ENCODE measurements around the gene DNM1. TPM values are rescaled to one million over a fixed set of nuclear protein-coding genes. Genes with fewer than 3 reads are reported as not detected.

The DNM1 gene
- total and polyA plus RNA-seq, 2 experiments from 2014 or later, result 36.0 to 42.0 TPM

- Histone ChIP-seq H3K79me2 (replicated peaks; ENCODE audit: insufficient read depth) (no peaks in the 10 kb centered on the region), H3K4me3 (no peak overlapping the region), H3K4me1 (ENCODE audit: insufficient read depth) (peaks cover 3% of the 10 kb centered on the region; the same call in 1 of the 2 replicates), H4K20me1 (replicated peaks; ENCODE audit: insufficient read depth) (no peaks in the 10 kb centered on the region; the same call in none of the 2 replicates), H3K4me2 (no peak overlapping the region), H3K27ac (ENCODE audit: low read depth) (no peak overlapping the region), H3K27me3 (ENCODE audit: insufficient read depth) (no peaks in the 10 kb centered on the region), H3F3A (replicated peaks; ENCODE audit: low read depth) (peaks cover 3% of the 10 kb centered on the region; the same call in 1 of the 2 replicates), H3K9me2 (ENCODE audit: insufficient read depth) (no peaks in the 10 kb centered on the region), H3K36me3 (ENCODE audit: insufficient read depth) (no peaks in the 10 kb centered on the region), H2AFZ (no peak overlapping the region)
- no peaks in the 10 kb centered on the region for H3K9me3 Mint-ChIP-seq
- peaks cover 16% of the 10 kb centered on the region; the same call in 2 of the 3 replicates for H3K36me3 Mint-ChIP-seq (ENCODE audit: low read depth)
- H3K4me1 Mint-ChIP-seq, result peaks cover 13% of the 10 kb centered on the region
- peaks cover 16% of the 10 kb centered on the region for H3K27me3 Mint-ChIP-seq (ENCODE audit: insufficient read depth, low read depth, poor library complexity)
- ATAC-seq, result no peak
- no peak for DNase-seq (ENCODE audit: low spot score)
- H3K27ac Mint-ChIP-seq, result no peak overlapping the region
- H3K4me3 Mint-ChIP-seq, result no peak overlapping the region
- no peak for TF ChIP-seq ETS1 (IDR thresholded peaks at IDR 0.05)
- TF ChIP-seq CTCF (conservative IDR thresholded peaks at IDR 0.05; ENCODE audit: low read depth in 2 of 2), result no peak
Measured at GRCh38 chr9:128215491-128216409, 12.6 kb downstream of the DNM1 start.

- no peak overlapping the region for H3K4me2 ChIP-seq
- TF ChIP-seq EZH2 (IDR thresholded peaks at IDR 0.05; ENCODE audit: low read depth, unreplicated experiment) (no peak), NANOG (IDR thresholded peaks at IDR 0.05; ENCODE audit: borderline replicate concordance) (no peak), STAT1 (IDR thresholded peaks at IDR 0.05; ENCODE audit: unreplicated experiment) (no peak), CTCF (conservative IDR thresholded peaks at IDR 0.05; ENCODE audit: low read depth in 2 of 2) (no peak), POLR2AphosphoS5 (IDR thresholded peaks at IDR 0.05; ENCODE audit: low read depth) (no peak), ZNF331 (CRISPR knock-in tag; IDR thresholded peaks at IDR 0.05; ENCODE audit: low read depth) (no peak), ETS1 (IDR thresholded peaks at IDR 0.05) (no peak), JUNB (IDR thresholded peaks at IDR 0.05; ENCODE audit: unreplicated experiment) (no peak), CREB1 (CRISPR knock-in tag; IDR thresholded peaks at IDR 0.05; ENCODE audit: low read depth) (no peak), ZNF114 (CRISPR knock-in tag; IDR thresholded peaks at IDR 0.05) (no peak), EZH2phosphoT487 (IDR thresholded peaks at IDR 0.05; ENCODE audit: unreplicated experiment) (no peak)
Measured at GRCh38 chr9:128216781-128217553, 13.8 kb downstream of the DNM1 start.

More at GRCh38 chr9:128216781-128217553, 13.8 kb downstream of the DNM1 start:
- peaks cover 20% of the 10 kb centered on the region for H3K36me3 Mint-ChIP-seq (ENCODE audit: low read depth)
- H3K4me3 Mint-ChIP-seq, result no peak overlapping the region
- Histone ChIP-seq H3K27me3 (ENCODE audit: insufficient read depth) (no peaks in the 10 kb centered on the region), H3K27ac (ENCODE audit: low read depth) (no peak overlapping the region), H3K9me2 (ENCODE audit: insufficient read depth) (no peaks in the 10 kb centered on the region), H3K4me3 (no peak overlapping the region), H4K20me1 (replicated peaks; ENCODE audit: insufficient read depth) (no peaks in the 10 kb centered on the region; the same call in none of the 2 replicates), H2AFZ (no peak overlapping the region), H3K36me3 (ENCODE audit: insufficient read depth) (0 out of 2 replicates have a peak, but pooled peaks cover 6% of the 10 kb centered on the region), H3F3A (replicated peaks; ENCODE audit: low read depth) (peaks cover 3% of the 10 kb centered on the region; the same call in 1 of the 2 replicates), H3K4me1 (ENCODE audit: insufficient read depth) (peaks cover 3% of the 10 kb centered on the region; the same call in 1 of the 2 replicates), H3K79me2 (replicated peaks; ENCODE audit: insufficient read depth) (no peaks in the 10 kb centered on the region)
- peaks cover 13% of the 10 kb centered on the region for H3K4me1 Mint-ChIP-seq
- peaks cover 14% of the 10 kb centered on the region for H3K27me3 Mint-ChIP-seq (ENCODE audit: insufficient read depth, low read depth, poor library complexity)
- H3K27ac Mint-ChIP-seq, result peak overlapping the region; percentile 83
- no peaks in the 10 kb centered on the region for H3K9me3 Mint-ChIP-seq
- no peak for ATAC-seq
- DNase-seq (ENCODE audit: low spot score), result no peak

Data from GM23338 (cell line).